Muscle of back (tissue), 11 donors: ENCODE measurements around the gene EPHA2. TPM values are rescaled to one million over a fixed set of nuclear protein-coding genes. Genes with fewer than 3 reads are reported as not detected.
"Not testable (repeated sequence)": the region's sequence is repeated elsewhere in the genome, so short reads cannot be mapped to it uniquely, and the experiment has no call there.

Experiments
- DNase-seq, 3 donors: peaks; one replicate each; pipeline versions ENCODE4 v3.0.0 to v3.0.0-alpha.2; 2013
- polyA plus RNA-seq, 10 donors: library from polyadenylated mRNA; unstranded; fragments of 120-200 nt; gene quantifications; one replicate each; pipeline ENCODE4 v1.2.1, GENCODE V29; 2013; ENCODE audit not compliant: insufficient read length in 10 of 10

Gene EPHA2
- polyA plus RNA-seq, 10 donors, result 5.6 to 9.2 (median 7.0) TPM

DNA sequence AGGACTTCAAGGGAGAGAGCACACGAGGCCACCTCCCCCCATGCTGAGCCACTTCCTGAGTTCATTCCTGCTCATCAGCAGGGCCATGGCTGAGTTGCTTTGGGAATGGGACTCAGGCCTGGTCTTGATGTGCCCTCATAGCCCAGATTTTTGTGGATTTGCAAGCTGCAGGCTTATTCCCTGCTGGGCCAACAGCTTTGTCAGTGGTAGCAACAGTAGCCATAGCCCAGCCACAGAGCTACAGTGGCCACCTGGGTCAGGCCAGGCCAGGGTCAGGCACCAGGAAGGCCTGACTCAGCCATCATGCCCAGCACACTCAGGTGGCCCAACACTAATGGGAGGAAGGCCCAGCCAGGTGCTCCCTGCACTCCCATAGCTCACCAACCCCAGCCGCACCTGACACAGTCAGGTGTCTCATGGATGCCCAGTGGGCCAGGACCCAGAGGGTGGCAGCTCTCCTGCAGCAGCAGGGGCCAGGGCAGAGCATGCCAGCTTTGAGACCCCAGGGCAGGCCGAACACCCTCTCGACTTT, 33.5 kb downstream of the EPHA2 start:
- DNase-seq, result no peak

- DNase-seq, result no peak
These were observed 34.9 kb downstream of the EPHA2 start for GRCh38 chr1:16120940-16121410.

DNA sequence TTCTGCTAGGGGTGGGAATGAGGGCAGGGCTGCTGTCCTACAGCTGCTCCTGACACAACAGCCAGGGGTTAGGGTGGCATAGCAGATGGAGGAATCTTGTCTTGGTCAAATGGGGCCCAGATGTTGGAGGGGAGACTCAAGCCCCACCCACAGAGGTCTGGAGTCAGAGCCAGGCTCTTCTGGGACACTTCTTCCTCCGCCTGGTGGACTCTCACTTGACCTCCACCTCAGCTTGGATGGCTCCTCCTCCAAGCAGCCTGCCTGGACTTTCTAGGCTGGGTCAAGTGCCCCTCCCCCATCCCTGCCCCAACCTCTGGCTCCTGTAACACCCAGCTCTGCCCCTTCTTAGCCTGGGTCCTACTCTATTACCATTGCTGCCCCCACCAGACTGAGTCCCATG, 35.5 kb downstream of the EPHA2 start:
- no peak for DNase-seq

- no peak for DNase-seq
These were observed 35.9 kb downstream of the EPHA2 start for GRCh38 chr1:16119926-16120325.

DNA sequence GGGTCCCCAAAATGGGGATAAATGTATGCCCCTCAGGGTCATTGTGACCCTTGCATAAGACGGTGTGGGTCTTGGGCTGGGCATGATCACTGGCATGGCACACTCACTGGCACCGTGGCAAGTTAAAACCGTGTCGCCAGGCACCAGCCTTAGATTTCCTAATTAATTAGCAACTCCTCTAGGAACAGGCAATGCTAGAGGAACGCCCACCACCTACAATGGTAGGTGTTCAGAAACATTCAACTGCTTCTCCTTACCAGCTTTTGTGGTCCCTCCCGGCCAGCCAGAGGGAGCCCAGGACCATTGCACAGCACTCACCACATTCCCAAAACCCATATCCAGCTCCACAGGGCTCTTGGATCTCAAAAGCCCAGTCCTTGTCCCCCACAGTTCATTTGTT, 36.4 kb downstream of the EPHA2 start:
- DNase-seq, result no peak

GRCh38 chr1:16118706-16119105, 37.2 kb downstream of the EPHA2 start:
- no peak for DNase-seq

GRCh38 chr1:16117936-16118335, 37.9 kb downstream of the EPHA2 start:
- no peak for DNase-seq

- DNase-seq, result no peak
These were observed 38.5 kb downstream of the EPHA2 start for GRCh38 chr1:16117369-16117768.

DNA sequence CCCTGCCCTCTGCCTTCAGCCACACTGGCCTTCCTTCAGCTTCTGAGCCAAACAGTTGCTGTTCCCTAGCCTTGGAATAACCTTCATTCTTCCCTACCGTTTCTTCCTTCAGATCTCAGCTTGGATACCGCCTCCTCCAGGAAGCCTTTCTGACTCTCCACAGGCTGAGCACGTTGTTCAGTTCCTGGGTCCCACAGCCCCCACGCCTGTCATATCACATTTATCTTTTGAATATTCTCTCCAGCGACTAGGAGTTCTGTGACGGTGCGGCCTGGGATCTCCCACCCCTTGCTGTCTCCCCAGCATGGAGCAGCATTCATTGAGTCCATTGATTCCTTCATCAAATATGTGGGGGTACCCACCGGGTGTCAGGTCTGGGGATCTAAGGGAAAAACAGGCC, 39.2 kb downstream of the EPHA2 start:
- DNase-seq, result no peak

DNA sequence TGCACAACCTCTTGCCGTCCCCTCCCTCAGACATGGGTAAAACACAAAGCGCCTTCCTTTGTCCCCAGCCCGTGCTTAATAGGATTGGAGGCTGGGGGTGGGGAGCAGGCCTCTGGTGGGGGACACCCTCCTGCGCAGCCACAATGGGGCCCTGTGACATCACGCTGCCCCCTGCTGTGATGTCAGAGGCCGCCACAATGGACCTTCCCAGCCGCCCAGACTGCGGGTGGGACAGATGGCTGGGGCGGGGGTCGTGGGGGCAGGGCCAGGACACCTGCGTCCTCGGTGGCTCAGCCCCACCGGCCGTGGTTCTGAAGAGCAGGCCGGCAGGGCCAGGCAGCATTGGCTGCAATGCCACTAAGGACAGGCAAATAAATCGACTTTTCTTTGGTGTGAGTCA, 39.9 kb downstream of the EPHA2 start:
- no peak for DNase-seq

DNA sequence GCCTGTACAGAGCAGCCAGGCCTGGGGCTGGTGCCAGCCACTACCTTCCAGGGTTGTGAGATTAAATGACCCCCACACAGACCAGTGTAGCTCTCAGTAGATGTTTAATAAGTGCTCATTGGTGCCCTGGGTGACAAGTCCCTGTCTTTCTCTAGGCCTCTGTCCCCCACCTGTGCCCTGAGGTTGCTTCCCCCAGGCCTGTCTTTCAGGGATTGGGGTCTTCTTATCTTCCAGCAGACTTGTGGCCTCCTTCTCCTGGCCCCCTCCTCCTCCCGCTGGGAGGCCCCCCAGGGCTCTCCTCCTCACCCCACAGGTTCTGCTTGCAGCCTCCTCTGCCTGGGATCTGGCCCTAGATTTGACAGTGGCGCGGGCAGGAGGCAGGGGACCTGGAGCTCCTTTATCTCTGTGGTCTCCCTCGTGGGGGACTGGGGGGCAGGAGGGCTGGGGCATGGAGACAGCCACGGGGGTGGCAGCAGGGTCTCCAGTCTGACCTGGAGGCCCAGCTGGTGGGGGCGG, 40.3 kb downstream of the EPHA2 start:
- no peak for DNase-seq

GRCh38 chr1:16114527-16115467, 41.1 kb downstream of the EPHA2 start:
- DNase-seq, result no peak

GRCh38 chr1:16112596-16113555, 43.0 kb downstream of the EPHA2 start:
- no peak for DNase-seq

GRCh38 chr1:16111771-16112595, 43.9 kb downstream of the EPHA2 start:
- DNase-seq, result peak; percentile 43 to 85 (median 52)

- DNase-seq, result no peak
These were observed 45.0 kb downstream of the EPHA2 start for GRCh38 chr1:16110884-16111283.

DNA sequence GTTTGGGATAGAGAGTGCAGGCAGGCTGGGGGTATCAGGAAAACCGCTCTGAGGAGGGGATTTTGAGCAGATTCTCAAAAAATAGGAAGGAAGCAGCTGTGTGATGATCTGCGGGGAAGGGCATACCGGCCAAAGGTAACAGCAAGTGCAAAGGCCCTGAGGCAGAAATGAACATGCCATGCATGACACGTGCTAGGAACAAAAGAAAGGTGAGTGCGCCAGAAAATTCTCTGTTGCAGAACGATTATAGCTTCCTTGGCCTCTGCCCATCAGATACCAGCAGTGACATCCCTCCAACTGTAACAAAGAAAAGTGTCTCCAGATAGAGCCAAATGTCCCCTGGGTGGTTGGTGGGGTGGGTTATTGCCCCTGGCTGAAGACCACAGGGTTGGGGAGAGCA, 45.4 kb downstream of the EPHA2 start:
- DNase-seq, result no peak

- DNase-seq, result no peak
These were observed 46.3 kb downstream of the EPHA2 start for GRCh38 chr1:16109571-16109970.

DNA sequence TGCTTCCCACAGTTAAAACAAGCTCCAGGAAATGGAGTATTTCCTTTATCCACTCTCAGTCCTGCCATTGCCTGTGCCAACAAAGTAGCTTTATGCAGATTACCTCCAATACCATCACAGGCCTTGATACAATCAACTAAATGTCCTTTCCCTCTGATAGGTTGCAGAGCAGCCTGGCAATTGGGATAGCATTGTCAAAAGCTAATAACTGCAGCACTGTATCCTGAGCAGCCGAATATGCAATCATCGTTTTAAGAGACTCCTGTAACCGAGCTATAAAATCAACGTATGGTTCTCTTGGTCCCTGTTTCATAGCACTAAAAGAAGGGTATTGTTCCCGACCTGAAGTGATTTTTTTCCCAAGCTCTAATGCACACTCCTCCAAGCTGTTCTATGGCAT, 48.8 kb downstream of the EPHA2 start:
- not testable (repeated sequence) for DNase-seq

GRCh38 chr1:16101623-16102022, 54.2 kb downstream of the EPHA2 start:
- no peak for DNase-seq

GRCh38 chr1:16099412-16099811, 56.5 kb downstream of the EPHA2 start:
- DNase-seq, result no peak

DNA sequence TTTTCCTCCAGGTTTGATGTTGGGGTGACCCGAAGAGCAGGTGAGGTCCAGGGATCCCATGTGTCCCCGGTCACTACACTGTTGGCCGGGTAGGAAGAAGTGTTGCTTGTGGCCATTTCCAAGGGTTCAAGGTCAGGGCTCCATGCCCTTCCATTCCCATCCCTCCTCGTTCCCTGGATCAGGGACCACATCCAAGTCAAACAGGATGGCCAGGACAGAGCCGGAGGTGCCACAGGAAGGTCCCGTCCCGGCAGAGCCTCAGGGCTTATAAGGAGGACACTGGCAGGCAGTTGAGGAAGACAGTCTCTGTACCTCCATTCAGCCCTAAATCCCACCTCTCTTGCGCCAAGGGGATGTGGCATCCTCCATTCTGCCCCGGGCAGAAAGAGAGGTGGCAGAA, 60.4 kb downstream of the EPHA2 start:
- no peak for DNase-seq
